Astrocyte of the spinal cord (primary cell): ENCODE measurements around the gene P2RX5.

Experiments
- DNase-seq: peaks from one replicate; pipeline ENCODE4 v3.0.0; 2011; ENCODE audit warnings: low read depth, low spot score
- H3K4me3 ChIP-seq: 2 replicates; pipeline ENCODE4 v1.5.1; 2011; ENCODE audit warnings: low read depth, mild to moderate bottlenecking, low read length, moderate library complexity
- in situ Hi-C: cut with HindIII; loops from 2 replicates; pipeline ENCODE4 v1.10.0; 2017; ENCODE audit warnings: low sequenced_read_pairs
- TF ChIP-seq, protein P1 (sequence below): IDR thresholded peaks from 2 replicates; pipeline ENCODE4 v1.5.1; 2012; ENCODE audit warnings: low read depth, mild to moderate bottlenecking, low read length, inconsistent platforms

Gene P2RX5

GRCh38 chr17:3691617-3692067 lies 4.3 kb downstream of the P2RX5 start:
- TF ChIP-seq, protein P1, sequence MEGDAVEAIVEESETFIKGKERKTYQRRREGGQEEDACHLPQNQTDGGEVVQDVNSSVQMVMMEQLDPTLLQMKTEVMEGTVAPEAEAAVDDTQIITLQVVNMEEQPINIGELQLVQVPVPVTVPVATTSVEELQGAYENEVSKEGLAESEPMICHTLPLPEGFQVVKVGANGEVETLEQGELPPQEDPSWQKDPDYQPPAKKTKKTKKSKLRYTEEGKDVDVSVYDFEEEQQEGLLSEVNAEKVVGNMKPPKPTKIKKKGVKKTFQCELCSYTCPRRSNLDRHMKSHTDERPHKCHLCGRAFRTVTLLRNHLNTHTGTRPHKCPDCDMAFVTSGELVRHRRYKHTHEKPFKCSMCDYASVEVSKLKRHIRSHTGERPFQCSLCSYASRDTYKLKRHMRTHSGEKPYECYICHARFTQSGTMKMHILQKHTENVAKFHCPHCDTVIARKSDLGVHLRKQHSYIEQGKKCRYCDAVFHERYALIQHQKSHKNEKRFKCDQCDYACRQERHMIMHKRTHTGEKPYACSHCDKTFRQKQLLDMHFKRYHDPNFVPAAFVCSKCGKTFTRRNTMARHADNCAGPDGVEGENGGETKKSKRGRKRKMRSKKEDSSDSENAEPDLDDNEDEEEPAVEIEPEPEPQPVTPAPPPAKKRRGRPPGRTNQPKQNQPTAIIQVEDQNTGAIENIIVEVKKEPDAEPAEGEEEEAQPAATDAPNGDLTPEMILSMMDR, result no peak
- no peak for DNase-seq
- H3K4me3 ChIP-seq, result no peak overlapping the region
- in situ Hi-C loops, result no loop called here

- TF ChIP-seq, protein P1, result no peak
- DNase-seq, result no peak
- in situ Hi-C loops, result no loop called here
- H3K4me3 ChIP-seq, result no peak overlapping the region
Observed at GRCh38 chr17:3690094-3690715, 5.8 kb downstream of the P2RX5 start.

DNA sequence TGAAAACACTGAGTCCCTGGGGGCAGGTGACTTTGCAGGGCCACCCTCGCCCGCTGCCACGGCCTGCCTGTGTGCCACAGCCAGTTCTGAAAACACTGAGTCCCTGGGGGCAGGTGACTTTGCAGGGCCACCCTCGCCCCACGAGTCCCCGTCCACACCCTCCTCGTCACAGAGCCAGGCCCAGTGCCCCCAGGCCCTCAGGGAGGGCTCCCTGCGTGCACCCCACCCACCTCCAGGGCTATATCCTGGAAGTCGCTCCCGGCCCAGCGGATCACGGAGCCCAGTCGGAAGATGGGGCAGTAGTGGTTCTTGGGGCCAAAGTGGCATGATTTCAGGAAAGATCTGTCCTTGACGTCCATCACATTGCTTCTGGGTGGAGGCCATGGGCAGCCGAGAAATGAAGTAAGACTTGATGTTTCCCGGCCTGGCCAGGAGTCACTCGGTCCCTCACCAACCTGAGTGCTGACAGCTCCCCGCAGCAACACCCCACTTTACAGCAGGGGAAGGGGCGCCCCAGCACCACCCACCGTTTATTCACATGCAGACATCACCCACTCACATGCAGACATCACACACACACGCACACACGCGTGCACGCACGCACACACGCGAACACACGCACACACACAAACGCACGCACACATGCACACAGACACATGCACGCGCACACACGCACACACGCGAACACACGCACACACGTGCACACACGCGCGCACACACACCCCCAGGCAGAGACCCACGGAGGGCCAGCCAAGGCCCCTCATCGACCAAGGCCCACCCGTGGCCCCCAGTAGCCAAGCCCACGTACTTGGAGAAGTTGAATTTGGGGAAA lies 6.5 kb downstream of the P2RX5 start:
- no peak for DNase-seq
- H3K4me3 ChIP-seq, result no peak overlapping the region
- TF ChIP-seq, protein P1, result no peak
- in situ Hi-C loops, result no loop called here

DNA sequence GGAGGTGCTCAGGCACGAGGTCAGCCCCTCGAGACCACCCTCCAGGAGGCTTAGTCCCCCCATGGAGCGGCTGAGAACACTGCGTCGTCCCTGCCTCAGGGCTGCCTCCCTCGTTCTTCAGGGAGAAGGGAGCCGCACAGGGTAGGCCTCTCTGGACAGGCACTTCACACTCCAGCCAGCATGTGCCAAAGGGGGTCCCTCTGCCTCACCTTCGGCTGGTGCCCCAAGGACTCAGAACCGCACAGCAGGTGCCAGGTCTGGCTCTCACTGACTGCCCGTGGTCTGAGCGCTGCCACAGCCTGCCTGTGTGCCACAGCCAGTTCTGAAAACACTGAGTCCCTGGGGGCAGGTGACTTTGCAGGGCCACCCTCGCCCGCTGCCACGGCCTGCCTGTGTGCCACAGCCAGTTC lies 7.1 kb downstream of the P2RX5 start:
- no peak for DNase-seq
- H3K4me3 ChIP-seq, result no peak overlapping the region
- TF ChIP-seq, protein P1, result no peak
- in situ Hi-C loops, result no loop called here

- TF ChIP-seq, protein P1, result no peak
- no peak overlapping the region for H3K4me3 ChIP-seq
- no peak for DNase-seq
- in situ Hi-C loops, result no loop called here
Observed at GRCh38 chr17:3688027-3688553, 7.9 kb downstream of the P2RX5 start.

GRCh38 chr17:3685174-3685573 lies 10.8 kb downstream of the P2RX5 start:
- TF ChIP-seq, protein P1, result no peak
- in situ Hi-C loops, result no loop called here

More at GRCh38 chr17:3685174-3685573, 10.8 kb downstream of the P2RX5 start:
- H3K4me3 ChIP-seq, result no peak overlapping the region
- no peak for DNase-seq
